ENCODE results near the gene PPP3CA. TPM values are rescaled to one million over a fixed set of nuclear protein-coding genes. Genes with fewer than 3 reads are reported as not detected.
A peak's percentile ranks its signal among the peaks of the same experiment; 100 is the strongest.

PPP3CA gene
- polyA plus RNA-seq, 6 donors from 2014 or later, result 12.9 to 77.5 (median 19.5) TPM

- Mint-ChIP-seq H3K36me3 (no peaks in the 10 kb centered on the region), H3K27ac (peak overlapping the region in 1 of 6 donors; percentile 22), H3K27me3 (no peaks in the 10 kb centered on the region), H3K4me3 (no peak overlapping the region), H3K4me1 (peaks cover 30 to 62% (median 36%) of the 10 kb centered on the region in 3 donors), H3K9me3 (no peaks in the 10 kb centered on the region)
- no peak for DNase-seq
- ATAC-seq (ENCODE audit: low read depth in 2 of 2), result no peak
Measured at GRCh38 chr4:101208171-101208570, 139.2 kb downstream of the PPP3CA start.

GRCh38 chr4:101205916-101206315 is 141.4 kb downstream of the PPP3CA start:
- Mint-ChIP-seq H3K4me1 (peaks cover 40 to 54% (median 44%) of the 10 kb centered on the region in 3 donors), H3K9me3 (no peaks in the 10 kb centered on the region), H3K4me3 (peak overlapping the region in 3 of 8 donors; percentile 4 to 21 (median 10)), H3K27me3 (no peaks in the 10 kb centered on the region), H3K36me3 (no peaks in the 10 kb centered on the region), H3K27ac (peak overlapping the region in 2 of 6 donors; percentile 2 to 63)
- DNase-seq (no peak), ATAC-seq (ENCODE audit: low read depth in 2 of 2) (peak; percentile 68 to 72)

GRCh38 chr4:101201421-101201820 is 145.9 kb downstream of the PPP3CA start:
- no peak overlapping the region for H3K4me3 Mint-ChIP-seq
- ATAC-seq (ENCODE audit: low read depth in 2 of 2) (no peak), DNase-seq (no peak)
- no peaks in the 10 kb centered on the region for H3K36me3 Mint-ChIP-seq
- H3K9me3 Mint-ChIP-seq, result no peaks in the 10 kb centered on the region
- H3K27me3 Mint-ChIP-seq, result no peaks in the 10 kb centered on the region
- no peak overlapping the region for H3K27ac Mint-ChIP-seq
- H3K4me1 Mint-ChIP-seq, result peaks cover 62 to 64% (median 63%) of the 10 kb centered on the region in 3 donors

- Mint-ChIP-seq H3K27ac (peak overlapping the region in 2 of 6 donors; percentile 10 to 16), H3K4me3 (no peak overlapping the region), H3K36me3 (peaks cover 0 to 5% of the 10 kb centered on the region in 2 donors), H3K27me3 (no peaks in the 10 kb centered on the region), H3K9me3 (no peaks in the 10 kb centered on the region), H3K4me1 (peaks cover 55 to 60% (median 56%) of the 10 kb centered on the region in 3 donors)
- ATAC-seq (ENCODE audit: low read depth in 2 of 2), result no peak
- DNase-seq, result no peak
Measured at GRCh38 chr4:101200561-101200960, 146.8 kb downstream of the PPP3CA start.

GRCh38 chr4:101199507-101200285 is 147.6 kb downstream of the PPP3CA start:
- no peaks in the 10 kb centered on the region for H3K9me3 Mint-ChIP-seq
- peaks cover 51 to 57% (median 53%) of the 10 kb centered on the region in 3 donors for H3K4me1 Mint-ChIP-seq
- peak overlapping the region in 4 of 6 donors; percentile 11 to 47 (median 19) for H3K27ac Mint-ChIP-seq
- ATAC-seq (ENCODE audit: low read depth in 2 of 2), result no peak
- H3K27me3 Mint-ChIP-seq, result no peaks in the 10 kb centered on the region
- H3K4me3 Mint-ChIP-seq, result peak overlapping the region in 2 of 8 donors; percentile 1 to 60
- H3K36me3 Mint-ChIP-seq, result peaks cover 0 to 5% of the 10 kb centered on the region in 2 donors
- no peak for DNase-seq

- ATAC-seq (ENCODE audit: low read depth in 2 of 2), result no peak
- Mint-ChIP-seq H3K9me3 (no peaks in the 10 kb centered on the region), H3K27me3 (no peaks in the 10 kb centered on the region), H3K4me3 (peak overlapping the region in 6 of 8 donors; percentile 14 to 84 (median 41)), H3K4me1 (peaks cover 51 to 57% (median 51%) of the 10 kb centered on the region in 3 donors), H3K27ac (peak overlapping the region in 4 of 6 donors; percentile 1 to 86 (median 72)), H3K36me3 (peaks cover 0 to 5% of the 10 kb centered on the region in 2 donors)
- no peak for DNase-seq
Measured at GRCh38 chr4:101198682-101199339, 148.5 kb downstream of the PPP3CA start.

GRCh38 chr4:101197350-101197749 is 150.0 kb downstream of the PPP3CA start:
- Mint-ChIP-seq H3K9me3 (no peaks in the 10 kb centered on the region), H3K27me3 (no peaks in the 10 kb centered on the region), H3K27ac (peak overlapping the region in 2 of 6 donors; percentile 20), H3K4me3 (no peak overlapping the region), H3K36me3 (peaks cover 0 to 5% of the 10 kb centered on the region in 2 donors), H3K4me1 (peaks cover 49 to 61% (median 52%) of the 10 kb centered on the region in 3 donors)
- DNase-seq (no peak), ATAC-seq (ENCODE audit: low read depth in 2 of 2) (no peak)

- DNase-seq (no peak), ATAC-seq (ENCODE audit: low read depth in 2 of 2) (no peak)
- Mint-ChIP-seq H3K27me3 (no peaks in the 10 kb centered on the region), H3K36me3 (peaks cover 0 to 5% of the 10 kb centered on the region in 2 donors), H3K27ac (peak overlapping the region in 4 of 6 donors; percentile 4 to 68 (median 60)), H3K9me3 (no peaks in the 10 kb centered on the region), H3K4me3 (peak overlapping the region in 1 of 8 donors; percentile 21), H3K4me1 (peaks cover 29 to 46% (median 31%) of the 10 kb centered on the region in 3 donors)
Measured at GRCh38 chr4:101192244-101192643, 155.1 kb downstream of the PPP3CA start.

GRCh38 chr4:101191302-101192098 is 155.8 kb downstream of the PPP3CA start:
- DNase-seq (no peak), ATAC-seq (ENCODE audit: low read depth in 2 of 2) (no peak)
- peaks cover 31 to 48% (median 32%) of the 10 kb centered on the region in 3 donors for H3K4me1 Mint-ChIP-seq
- peak overlapping the region in 1 of 8 donors; percentile 5 for H3K4me3 Mint-ChIP-seq
- H3K27me3 Mint-ChIP-seq, result no peaks in the 10 kb centered on the region
- H3K27ac Mint-ChIP-seq, result peak overlapping the region in 5 of 6 donors; percentile 16 to 68 (median 24)
- peaks cover 0 to 5% of the 10 kb centered on the region in 2 donors for H3K36me3 Mint-ChIP-seq
- H3K9me3 Mint-ChIP-seq, result no peaks in the 10 kb centered on the region

GRCh38 chr4:101190751-101191150 is 156.6 kb downstream of the PPP3CA start:
- Mint-ChIP-seq H3K27ac (peak overlapping the region in 2 of 6 donors; percentile 17 to 68), H3K4me1 (peaks cover 30 to 47% (median 32%) of the 10 kb centered on the region in 3 donors), H3K36me3 (peaks cover 0 to 2% of the 10 kb centered on the region in 2 donors), H3K27me3 (no peaks in the 10 kb centered on the region), H3K4me3 (no peak overlapping the region), H3K9me3 (no peaks in the 10 kb centered on the region)
- ATAC-seq (ENCODE audit: low read depth in 2 of 2) (no peak), DNase-seq (no peak)

GRCh38 chr4:101188906-101189305 is 158.4 kb downstream of the PPP3CA start:
- Mint-ChIP-seq H3K36me3 (peaks cover 0 to under 1% of the 10 kb centered on the region in 2 donors), H3K27me3 (no peaks in the 10 kb centered on the region), H3K4me1 (peaks cover 40 to 62% (median 48%) of the 10 kb centered on the region in 3 donors), H3K4me3 (no peak overlapping the region), H3K27ac (peak overlapping the region in 1 of 6 donors; percentile 45), H3K9me3 (no peaks in the 10 kb centered on the region)
- ATAC-seq (ENCODE audit: low read depth in 2 of 2) (no peak), DNase-seq (no peak)

- peaks cover 3 to 7% of the 10 kb centered on the region in 2 donors for H3K36me3 Mint-ChIP-seq
- H3K4me1 Mint-ChIP-seq, result peaks cover 51 to 68% (median 57%) of the 10 kb centered on the region in 3 donors
- H3K27ac Mint-ChIP-seq, result peak overlapping the region in 1 of 6 donors; percentile 30
- DNase-seq, result no peak
- no peaks in the 10 kb centered on the region for H3K27me3 Mint-ChIP-seq
- no peak overlapping the region for H3K4me3 Mint-ChIP-seq
- no peak for ATAC-seq (ENCODE audit: low read depth in 2 of 2)
- H3K9me3 Mint-ChIP-seq, result peaks cover 0 to 3% (median 0%) of the 10 kb centered on the region in 7 donors
Measured at GRCh38 chr4:101187841-101188240, 159.5 kb downstream of the PPP3CA start.

Measured in naive B cell (primary cell).